Smooth muscle cell (in vitro differentiated cells): ENCODE results near the gene SRCIN1. TPM values are rescaled to one million over a fixed set of nuclear protein-coding genes. Genes with fewer than 3 reads are reported as not detected.

Experiments used
- DNase-seq: peaks from one replicate; lab custom pipeline; 2025; ENCODE audit not compliant: unreplicated experiment; lab: John Stamatoyannopoulos, UW
- H2AFZ ChIP-seq: fragments of 200-600 bp; sonication (generic); 2 replicates; pipeline ENCODE4 v1.6.0; 2016; ENCODE audit warnings: antibody characterized with exemption, low read depth, mild to moderate bottlenecking
- H3F3A ChIP-seq: fragments of 200-600 bp; sonication (generic); 2 replicates; pipeline ENCODE4 v1.6.0; 2017; ENCODE audit warnings: antibody characterized with exemption, low read depth
- H3K27ac ChIP-seq: fragments of 200-600 bp; sonication (generic); 2 replicates; pipeline ENCODE4 v1.5.1; 2016; ENCODE audit warnings: low read depth, mild to moderate bottlenecking
- H3K27me3 ChIP-seq: fragments of 200-600 bp; sonication (generic); 2 replicates; pipeline ENCODE4 v1.6.1; 2016; ENCODE audit warnings: low read depth, mild to moderate bottlenecking
- H3K36me3 ChIP-seq: fragments of 200-600 bp; sonication (generic); 2 replicates; pipeline ENCODE4 v1.5.1; 2016; ENCODE audit warnings: low read depth
- H3K4me1 ChIP-seq: fragments of 200-600 bp; sonication (generic); 2 replicates; pipeline ENCODE4 v1.5.1; 2016; ENCODE audit warnings: low read depth
- H3K4me2 ChIP-seq: fragments of 200-600 bp; sonication (generic); 2 replicates; pipeline ENCODE4 v1.6.0; 2016; ENCODE audit warnings: mild to moderate bottlenecking
- H3K4me3 ChIP-seq: fragments of 200-600 bp; sonication (generic); 2 replicates; pipeline ENCODE4 v1.5.1; 2016; ENCODE audit warnings: mild to moderate bottlenecking
- H3K79me2 ChIP-seq: fragments of 200-600 bp; sonication (generic); 2 replicates; pipeline ENCODE4 v1.6.0; 2016; ENCODE audit warnings: low read depth, mild to moderate bottlenecking
- H3K9ac ChIP-seq: fragments of 200-600 bp; sonication (generic); 2 replicates; pipeline ENCODE4 v1.6.0; 2016; ENCODE audit warnings: low read depth
- H3K9me3 ChIP-seq: fragments of 200-600 bp; sonication (generic); replicated peaks from 2 replicates; pipeline ENCODE4 v1.5.1; 2016; ENCODE audit warnings: low read depth
- H4K20me1 ChIP-seq: fragments of 200-600 bp; sonication (generic); 2 replicates; pipeline ENCODE4 v1.6.0; 2016; ENCODE audit warnings: low read depth
- WGBS: methylation state at CpG from one replicate; pipeline ENCODE4 v1.1.7; 2016; ENCODE audit warnings: low lambda C conversion rate; 5-methylcytosine and 5-hydroxymethylcytosine counted together
- polyA plus RNA-seq: library from polyadenylated mRNA; unstranded; fragments of >200 nt; fragmentation: Nextera tagmentation; extraction: Ambion mirVana; gene quantifications from 2 replicates; pipeline ENCODE4 v1.2.1, GENCODE V29; 2016
- total RNA-seq: library from RNA; depleted of rRNA; stranded (reverse); fragments of >200 nt; gene quantifications from 2 replicates; pipeline ENCODE4 v1.2.3, GENCODE V29; 2014
- TF ChIP-seq, protein P1 (sequence below): fragments of 200-600 bp; sonication (generic); IDR thresholded peaks from 2 replicates; pipeline ENCODE4 v1.5.1; 2017; ENCODE audit warnings: borderline replicate concordance, mild to moderate bottlenecking, antibody characterized with exemption; ENCODE audit not compliant: insufficient read depth, poor library complexity, severe bottlenecking

Gene SRCIN1
- total and polyA plus RNA-seq, 2 experiments from 2014 or later = 0.16 to 0.90 TPM

DNA sequence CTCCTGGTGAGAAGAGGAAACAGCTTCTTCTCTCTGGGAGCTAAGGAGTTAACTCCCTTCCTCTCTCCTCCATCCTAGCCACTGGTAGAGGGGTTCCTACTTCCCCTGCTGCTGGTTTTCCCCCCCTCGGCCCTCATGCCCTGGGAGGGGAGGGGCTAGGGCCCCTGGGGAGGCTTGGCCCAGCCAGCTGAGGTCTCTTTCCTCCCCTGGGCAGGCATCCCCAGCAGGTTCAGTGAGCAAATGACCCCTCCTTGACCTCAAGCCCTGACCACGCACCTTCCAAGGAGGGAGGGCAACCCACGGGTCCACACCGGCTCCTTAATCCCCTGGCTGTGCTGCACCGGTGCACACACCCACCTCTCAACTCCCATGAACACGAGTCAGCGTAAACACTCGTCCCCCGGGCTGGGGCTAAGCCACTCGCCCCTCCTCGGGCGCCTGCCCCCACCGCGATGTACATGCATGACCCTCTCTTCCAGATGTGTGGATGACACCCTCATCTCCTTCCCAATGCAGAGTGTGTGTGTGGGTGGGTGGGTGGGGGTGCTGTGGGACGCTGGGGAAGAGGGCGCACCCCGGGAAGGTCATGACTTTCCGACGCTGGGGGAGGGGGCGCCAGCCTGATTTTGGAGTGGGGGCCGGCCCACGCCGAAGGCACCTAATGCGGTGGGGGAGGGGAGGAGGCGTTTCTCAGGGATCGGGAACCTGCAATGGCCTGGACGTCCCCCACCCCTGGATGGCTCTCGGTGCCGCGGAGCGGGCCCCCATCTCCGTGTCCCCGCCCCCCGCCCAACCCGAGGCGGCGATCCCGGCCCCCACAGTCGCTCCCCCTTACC lies 33.7 kb downstream of the SRCIN1 start:
- DNase-seq = no peak
- peaks cover 90% of the 10 kb centered on the region for H3K27me3 ChIP-seq
- TF ChIP-seq, protein P1, sequence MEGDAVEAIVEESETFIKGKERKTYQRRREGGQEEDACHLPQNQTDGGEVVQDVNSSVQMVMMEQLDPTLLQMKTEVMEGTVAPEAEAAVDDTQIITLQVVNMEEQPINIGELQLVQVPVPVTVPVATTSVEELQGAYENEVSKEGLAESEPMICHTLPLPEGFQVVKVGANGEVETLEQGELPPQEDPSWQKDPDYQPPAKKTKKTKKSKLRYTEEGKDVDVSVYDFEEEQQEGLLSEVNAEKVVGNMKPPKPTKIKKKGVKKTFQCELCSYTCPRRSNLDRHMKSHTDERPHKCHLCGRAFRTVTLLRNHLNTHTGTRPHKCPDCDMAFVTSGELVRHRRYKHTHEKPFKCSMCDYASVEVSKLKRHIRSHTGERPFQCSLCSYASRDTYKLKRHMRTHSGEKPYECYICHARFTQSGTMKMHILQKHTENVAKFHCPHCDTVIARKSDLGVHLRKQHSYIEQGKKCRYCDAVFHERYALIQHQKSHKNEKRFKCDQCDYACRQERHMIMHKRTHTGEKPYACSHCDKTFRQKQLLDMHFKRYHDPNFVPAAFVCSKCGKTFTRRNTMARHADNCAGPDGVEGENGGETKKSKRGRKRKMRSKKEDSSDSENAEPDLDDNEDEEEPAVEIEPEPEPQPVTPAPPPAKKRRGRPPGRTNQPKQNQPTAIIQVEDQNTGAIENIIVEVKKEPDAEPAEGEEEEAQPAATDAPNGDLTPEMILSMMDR = no peak
- H3K9me3 ChIP-seq = no peaks in the 10 kb centered on the region
- peak overlapping the region; percentile 81 for H3K4me2 ChIP-seq
- H3K79me2 ChIP-seq = no peaks in the 10 kb centered on the region
- H3K36me3 ChIP-seq = no peaks in the 10 kb centered on the region
- H3K27ac ChIP-seq = no peak overlapping the region
- H3K4me1 ChIP-seq = peaks cover 11% of the 10 kb centered on the region
- H2AFZ ChIP-seq = no peak overlapping the region
- no peaks in the 10 kb centered on the region for H4K20me1 ChIP-seq
- no peak overlapping the region for H3K9ac ChIP-seq
- WGBS = 7% methylated on average over 21 of the region's 39 CpGs
- H3F3A ChIP-seq = no peaks in the 10 kb centered on the region
- H3K4me3 ChIP-seq = peak overlapping the region; percentile 38

DNA sequence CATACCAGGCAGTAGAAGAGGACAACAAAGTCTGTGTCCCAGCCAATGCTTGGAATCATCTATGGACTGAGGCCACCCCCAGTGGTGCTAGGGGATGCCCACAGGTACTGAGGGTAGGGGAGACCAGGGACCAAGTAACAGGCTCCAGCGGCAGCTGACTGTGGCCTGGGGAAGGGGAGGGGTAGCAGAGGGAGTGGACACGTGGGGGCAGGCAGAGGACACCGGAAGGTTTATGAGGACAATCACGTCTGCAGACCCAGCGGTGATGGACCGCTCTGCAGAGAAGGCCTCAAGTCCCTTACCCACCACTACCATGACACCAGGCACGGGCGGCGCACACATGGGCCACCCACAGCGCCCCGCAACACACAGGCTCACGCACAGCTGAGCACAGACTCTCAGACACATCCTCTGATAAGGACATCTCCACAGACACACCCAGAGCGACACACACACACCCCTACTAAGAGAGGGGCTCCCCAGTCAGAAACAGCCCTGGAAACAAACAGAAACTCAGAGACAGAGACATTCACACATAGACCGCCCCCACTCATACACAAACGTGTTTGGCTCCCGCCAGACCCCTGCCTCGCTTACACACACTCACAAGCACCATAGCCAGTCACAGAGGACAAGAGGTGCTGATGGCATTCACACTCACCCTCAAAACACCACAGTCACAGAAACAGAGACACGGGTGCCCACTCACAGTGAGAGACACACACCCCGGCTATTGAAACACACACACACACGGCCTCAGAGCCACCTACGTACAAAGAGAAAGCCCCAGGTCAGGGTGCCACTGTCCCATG lies 35.8 kb downstream of the SRCIN1 start:
- peaks cover 91% of the 10 kb centered on the region for H3K27me3 ChIP-seq

DNA sequence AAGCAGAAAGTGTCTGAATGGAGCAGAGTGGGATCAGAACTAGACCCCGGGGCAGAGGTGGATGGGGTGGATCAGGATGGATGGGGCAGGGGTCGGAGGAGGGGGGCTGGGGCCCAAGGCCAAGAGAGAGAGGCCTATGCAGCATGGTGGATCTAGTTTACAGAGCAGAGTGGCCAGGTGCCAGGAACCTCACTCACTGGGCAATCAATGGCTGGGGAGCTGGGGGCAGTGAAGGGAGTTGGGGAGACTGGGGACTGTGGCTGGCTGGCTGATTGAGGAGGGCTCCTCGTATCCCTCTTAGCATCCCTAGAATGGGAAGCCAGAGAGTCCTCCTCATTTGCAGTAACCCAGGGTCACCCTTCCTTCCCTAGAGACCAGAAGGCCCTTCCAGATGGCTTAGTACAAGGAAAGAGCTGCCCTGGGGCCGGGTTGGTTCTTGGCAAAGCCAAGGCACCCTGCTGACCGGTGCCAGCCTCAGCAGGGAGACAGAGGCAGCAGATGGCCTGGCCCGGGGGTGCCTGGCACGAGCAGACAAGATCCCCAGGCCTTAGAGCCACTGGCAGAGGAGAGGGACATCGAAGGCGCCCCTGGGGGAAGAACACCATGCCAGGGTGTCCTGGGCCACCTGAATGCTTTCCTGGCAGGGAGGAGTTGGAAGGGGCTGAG lies 36.8 kb downstream of the SRCIN1 start:
- TF ChIP-seq, protein P1 = no peak
- no peak overlapping the region for H3K4me3 ChIP-seq
- peaks cover 23% of the 10 kb centered on the region for H3K4me1 ChIP-seq
- no peaks in the 10 kb centered on the region for H3F3A ChIP-seq
- no peak overlapping the region for H3K27ac ChIP-seq
- no peaks in the 10 kb centered on the region for H3K9me3 ChIP-seq
- WGBS = 85% methylated on average over 9 of the region's 9 CpGs
- H3K27me3 ChIP-seq = peaks cover 91% of the 10 kb centered on the region
- no peak overlapping the region for H3K9ac ChIP-seq
- H3K4me2 ChIP-seq = no peak overlapping the region
- H4K20me1 ChIP-seq = no peaks in the 10 kb centered on the region
- H2AFZ ChIP-seq = no peak overlapping the region
- no peak for DNase-seq
- H3K79me2 ChIP-seq = no peaks in the 10 kb centered on the region
- no peaks in the 10 kb centered on the region for H3K36me3 ChIP-seq

More for the DNA sequence above, 35.8 kb downstream of the SRCIN1 start:
- peaks cover 15% of the 10 kb centered on the region for H3K4me1 ChIP-seq
- H3F3A ChIP-seq = no peaks in the 10 kb centered on the region
- H3K79me2 ChIP-seq = no peaks in the 10 kb centered on the region
- H3K36me3 ChIP-seq = no peaks in the 10 kb centered on the region
- 85% methylated on average over 20 of the region's 21 CpGs for WGBS
- no peak overlapping the region for H3K9ac ChIP-seq
- H3K27ac ChIP-seq = no peak overlapping the region
- DNase-seq = no peak
- TF ChIP-seq, protein P1 = no peak
- H3K4me2 ChIP-seq = no peak overlapping the region
- H4K20me1 ChIP-seq = no peaks in the 10 kb centered on the region
- no peak overlapping the region for H3K4me3 ChIP-seq
- no peak overlapping the region for H2AFZ ChIP-seq
- H3K9me3 ChIP-seq = no peaks in the 10 kb centered on the region
